Measurements from ENCODE around the gene BCL11A. TPM values are rescaled to one million over a fixed set of nuclear protein-coding genes. Genes with fewer than 3 reads are reported as not detected.

The BCL11A gene
- total RNA-seq, 1 experiment from 2014 or later: 1.3 TPM

- ChIA-PET CTCF (interaction anchor here (0.6 kb wide), 1 partner anchor 33 kb away, joined by 3 read pairs; no protein-coding TSS in a partner anchor), POLR2A (ENCODE audit: low non-redundant PET) (no interaction called here)
- Histone ChIP-seq H3K4me1 (ENCODE audit: insufficient read depth, low read length, poor library complexity, severe bottlenecking) (no peaks in the 10 kb centered on the region), H3K4me3 (ENCODE audit: low read depth, low read length, poor library complexity, severe bottlenecking) (no peak overlapping the region), H3K27ac (ENCODE audit: low read depth, low read length, poor library complexity, severe bottlenecking) (no peak overlapping the region), H3K9me3 (ENCODE audit: low read depth, low read length, poor library complexity, severe bottlenecking) (no peaks in the 10 kb centered on the region), H3K36me3 (ENCODE audit: insufficient read depth, low read length, poor library complexity, severe bottlenecking) (no peaks in the 10 kb centered on the region), H3K27me3 (replicated peaks; ENCODE audit: insufficient read depth, low read depth, low read length, poor library complexity) (peaks cover 68% of the 10 kb centered on the region)
- no peak for DNase-seq (ENCODE audit: low spot score)
- TF ChIP-seq EZH2 (IDR thresholded peaks at IDR 0.05; ENCODE audit: borderline replicate concordance, low read depth, low read length, poor library complexity, severe bottlenecking): no peak
- TF ChIP-seq, protein P1, sequence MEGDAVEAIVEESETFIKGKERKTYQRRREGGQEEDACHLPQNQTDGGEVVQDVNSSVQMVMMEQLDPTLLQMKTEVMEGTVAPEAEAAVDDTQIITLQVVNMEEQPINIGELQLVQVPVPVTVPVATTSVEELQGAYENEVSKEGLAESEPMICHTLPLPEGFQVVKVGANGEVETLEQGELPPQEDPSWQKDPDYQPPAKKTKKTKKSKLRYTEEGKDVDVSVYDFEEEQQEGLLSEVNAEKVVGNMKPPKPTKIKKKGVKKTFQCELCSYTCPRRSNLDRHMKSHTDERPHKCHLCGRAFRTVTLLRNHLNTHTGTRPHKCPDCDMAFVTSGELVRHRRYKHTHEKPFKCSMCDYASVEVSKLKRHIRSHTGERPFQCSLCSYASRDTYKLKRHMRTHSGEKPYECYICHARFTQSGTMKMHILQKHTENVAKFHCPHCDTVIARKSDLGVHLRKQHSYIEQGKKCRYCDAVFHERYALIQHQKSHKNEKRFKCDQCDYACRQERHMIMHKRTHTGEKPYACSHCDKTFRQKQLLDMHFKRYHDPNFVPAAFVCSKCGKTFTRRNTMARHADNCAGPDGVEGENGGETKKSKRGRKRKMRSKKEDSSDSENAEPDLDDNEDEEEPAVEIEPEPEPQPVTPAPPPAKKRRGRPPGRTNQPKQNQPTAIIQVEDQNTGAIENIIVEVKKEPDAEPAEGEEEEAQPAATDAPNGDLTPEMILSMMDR (conservative IDR thresholded peaks at IDR 0.05; ENCODE audit: low read depth, low read length): no peak
- BruUV-seq (replicated peaks): no TSS peak
- intact Hi-C loops (cut with micrococcal nuclease; ENCODE audit: unreplicated experiment): no loop called here
These were observed 29.5 kb downstream of the BCL11A start for GRCh38 chr2:60523963-60524362.

- H3K4me3 ChIP-seq (ENCODE audit: low read depth, low read length, poor library complexity, severe bottlenecking): no peak overlapping the region
- DNase-seq (ENCODE audit: low spot score): no peak
- no peak overlapping the region for H3K27ac ChIP-seq (ENCODE audit: low read depth, low read length, poor library complexity, severe bottlenecking)
- H3K9me3 ChIP-seq (ENCODE audit: low read depth, low read length, poor library complexity, severe bottlenecking): no peaks in the 10 kb centered on the region
- TF ChIP-seq, protein P1 (conservative IDR thresholded peaks at IDR 0.05; ENCODE audit: low read depth, low read length): no peak
- no peak for TF ChIP-seq EZH2 (IDR thresholded peaks at IDR 0.05; ENCODE audit: borderline replicate concordance, low read depth, low read length, poor library complexity, severe bottlenecking)
- CTCF ChIA-PET: no interaction called here
- peaks cover 66% of the 10 kb centered on the region for H3K27me3 ChIP-seq (replicated peaks; ENCODE audit: insufficient read depth, low read depth, low read length, poor library complexity)
- BruUV-seq (replicated peaks): no TSS peak
- no peaks in the 10 kb centered on the region for H3K4me1 ChIP-seq (ENCODE audit: insufficient read depth, low read length, poor library complexity, severe bottlenecking)
- intact Hi-C loops (cut with micrococcal nuclease; ENCODE audit: unreplicated experiment): no loop called here
- H3K36me3 ChIP-seq (ENCODE audit: insufficient read depth, low read length, poor library complexity, severe bottlenecking): no peaks in the 10 kb centered on the region
- POLR2A ChIA-PET (ENCODE audit: low non-redundant PET): no interaction called here
These were observed 31.0 kb downstream of the BCL11A start for GRCh38 chr2:60522462-60522861.

DNA sequence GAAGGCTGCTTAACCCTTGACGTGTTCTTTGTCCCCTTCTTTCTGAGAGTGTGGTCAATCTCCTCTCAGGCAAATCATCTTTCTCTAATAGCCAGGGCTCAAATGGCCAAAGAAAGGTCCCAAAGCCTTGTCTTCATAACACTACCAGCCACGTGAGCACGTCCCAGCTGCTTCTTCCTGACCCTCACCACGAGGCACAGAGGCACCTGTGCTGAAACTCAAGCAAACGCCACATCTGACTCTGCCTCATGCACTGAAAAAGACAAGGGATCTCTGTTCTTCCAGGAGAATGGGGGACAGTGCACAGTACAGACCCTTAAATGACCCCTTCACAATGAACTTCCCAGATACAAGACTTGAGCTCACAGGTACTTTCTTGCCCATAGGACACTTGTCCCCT, 31.8 kb downstream of the BCL11A start:
- DNase-seq (ENCODE audit: low spot score): no peak
- Histone ChIP-seq H3K4me3 (ENCODE audit: low read depth, low read length, poor library complexity, severe bottlenecking) (no peak overlapping the region), H3K27me3 (replicated peaks; ENCODE audit: insufficient read depth, low read depth, low read length, poor library complexity) (peaks cover 59% of the 10 kb centered on the region), H3K4me1 (ENCODE audit: insufficient read depth, low read length, poor library complexity, severe bottlenecking) (peaks cover 2% of the 10 kb centered on the region), H3K36me3 (ENCODE audit: insufficient read depth, low read length, poor library complexity, severe bottlenecking) (no peaks in the 10 kb centered on the region), H3K9me3 (ENCODE audit: low read depth, low read length, poor library complexity, severe bottlenecking) (no peaks in the 10 kb centered on the region), H3K27ac (ENCODE audit: low read depth, low read length, poor library complexity, severe bottlenecking) (no peak overlapping the region)
- ChIA-PET POLR2A (ENCODE audit: low non-redundant PET) (no interaction called here), CTCF (no interaction called here)
- TF ChIP-seq, protein P1 (conservative IDR thresholded peaks at IDR 0.05; ENCODE audit: low read depth, low read length): no peak
- no peak for TF ChIP-seq EZH2 (IDR thresholded peaks at IDR 0.05; ENCODE audit: borderline replicate concordance, low read depth, low read length, poor library complexity, severe bottlenecking)
- intact Hi-C loops (cut with micrococcal nuclease; ENCODE audit: unreplicated experiment): no loop called here
- BruUV-seq (replicated peaks): no TSS peak

All from A673 (cell line).